ENCODE results near the gene ATXN7L3. TPM values are rescaled to one million over a fixed set of nuclear protein-coding genes. Genes with fewer than 3 reads are reported as not detected.

The ATXN7L3 gene
- total RNA-seq, 3 donors from 2014 or later, result 34.7 to 45.8 (median 38.3) TPM

DNA sequence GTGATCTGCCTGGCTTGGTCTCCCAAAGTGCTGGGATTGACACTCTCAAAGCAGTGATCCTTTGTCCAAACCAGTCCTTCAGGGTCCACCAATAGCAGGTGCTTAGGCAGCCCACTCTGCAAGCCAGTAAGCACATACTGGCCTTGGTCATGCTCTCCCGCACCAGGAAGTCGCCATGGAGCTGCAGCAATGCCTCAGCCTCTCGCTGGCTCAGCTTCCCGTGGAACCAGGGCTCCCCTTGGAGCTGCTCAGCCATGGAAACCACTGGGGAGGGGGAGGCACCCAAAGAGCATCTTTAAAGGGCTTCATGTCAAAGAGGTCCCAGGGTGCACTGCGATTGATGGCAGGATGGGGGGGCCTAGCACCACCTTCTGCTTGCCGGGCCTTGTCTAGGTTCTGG is 29.4 kb upstream of the ATXN7L3 start:
- Histone ChIP-seq H3K27me3 (no peaks in the 10 kb centered on the region), H3K4me1 (no peaks in the 10 kb centered on the region), H3K36me3 (no peaks in the 10 kb centered on the region), H3K9me3 (no peaks in the 10 kb centered on the region), H3K4me3 (no peak overlapping the region), H3K27ac (no peak overlapping the region)
- TF ChIP-seq POLR2A (IDR thresholded peaks at IDR 0.05), result no peak
- TF ChIP-seq, protein P1, sequence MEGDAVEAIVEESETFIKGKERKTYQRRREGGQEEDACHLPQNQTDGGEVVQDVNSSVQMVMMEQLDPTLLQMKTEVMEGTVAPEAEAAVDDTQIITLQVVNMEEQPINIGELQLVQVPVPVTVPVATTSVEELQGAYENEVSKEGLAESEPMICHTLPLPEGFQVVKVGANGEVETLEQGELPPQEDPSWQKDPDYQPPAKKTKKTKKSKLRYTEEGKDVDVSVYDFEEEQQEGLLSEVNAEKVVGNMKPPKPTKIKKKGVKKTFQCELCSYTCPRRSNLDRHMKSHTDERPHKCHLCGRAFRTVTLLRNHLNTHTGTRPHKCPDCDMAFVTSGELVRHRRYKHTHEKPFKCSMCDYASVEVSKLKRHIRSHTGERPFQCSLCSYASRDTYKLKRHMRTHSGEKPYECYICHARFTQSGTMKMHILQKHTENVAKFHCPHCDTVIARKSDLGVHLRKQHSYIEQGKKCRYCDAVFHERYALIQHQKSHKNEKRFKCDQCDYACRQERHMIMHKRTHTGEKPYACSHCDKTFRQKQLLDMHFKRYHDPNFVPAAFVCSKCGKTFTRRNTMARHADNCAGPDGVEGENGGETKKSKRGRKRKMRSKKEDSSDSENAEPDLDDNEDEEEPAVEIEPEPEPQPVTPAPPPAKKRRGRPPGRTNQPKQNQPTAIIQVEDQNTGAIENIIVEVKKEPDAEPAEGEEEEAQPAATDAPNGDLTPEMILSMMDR (IDR thresholded peaks at IDR 0.05), result no peak
- no peak for DNase-seq (ENCODE audit: low spot score in 2 of 2)
- intact Hi-C loops (cut with DNase I; ENCODE audit: low total_unique reads), result no loop called here

DNA sequence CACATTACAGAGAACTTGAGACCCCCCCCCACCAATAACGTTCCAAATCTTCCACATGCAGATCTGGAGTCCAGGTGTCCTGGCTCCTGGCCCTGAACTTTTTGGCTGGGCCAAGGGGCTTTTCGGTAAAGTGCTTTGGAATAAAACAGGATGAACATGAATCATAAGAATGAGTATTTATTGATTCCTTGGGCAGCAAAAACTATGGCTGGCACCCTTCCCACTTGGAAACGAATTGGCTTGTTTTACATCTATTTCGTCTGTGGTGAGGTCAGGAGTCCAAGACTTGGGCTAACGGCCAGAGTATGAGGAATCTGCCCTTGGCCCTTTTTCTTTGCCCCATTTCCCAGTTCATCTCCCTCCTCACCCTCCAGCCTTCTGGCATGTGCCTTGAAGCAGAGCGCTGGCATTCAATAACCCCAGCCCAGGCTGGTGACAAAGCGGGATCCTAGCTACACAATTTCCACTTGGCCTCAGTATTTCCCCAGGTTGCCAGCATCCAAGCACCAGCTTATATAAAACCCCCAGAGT is 23.9 kb upstream of the ATXN7L3 start:
- H3K36me3 ChIP-seq, result no peaks in the 10 kb centered on the region
- intact Hi-C loops (cut with DNase I; ENCODE audit: low total_unique reads), result no loop called here
- peaks cover 0 to 7% of the 10 kb centered on the region in 2 donors for H3K4me1 ChIP-seq
- no peak overlapping the region for H3K4me3 ChIP-seq
- DNase-seq (ENCODE audit: low spot score in 2 of 2), result no peak
- no peaks in the 10 kb centered on the region for H3K27me3 ChIP-seq
- peak overlapping the region; percentile 24 to 45 for H3K27ac ChIP-seq
- H3K9me3 ChIP-seq, result no peaks in the 10 kb centered on the region
- TF ChIP-seq POLR2A (IDR thresholded peaks at IDR 0.05) (no peak), POLR2AphosphoS5 (IDR thresholded peaks at IDR 0.05) (no peak)
- TF ChIP-seq, protein P1 (IDR thresholded peaks at IDR 0.05), result no peak

DNA sequence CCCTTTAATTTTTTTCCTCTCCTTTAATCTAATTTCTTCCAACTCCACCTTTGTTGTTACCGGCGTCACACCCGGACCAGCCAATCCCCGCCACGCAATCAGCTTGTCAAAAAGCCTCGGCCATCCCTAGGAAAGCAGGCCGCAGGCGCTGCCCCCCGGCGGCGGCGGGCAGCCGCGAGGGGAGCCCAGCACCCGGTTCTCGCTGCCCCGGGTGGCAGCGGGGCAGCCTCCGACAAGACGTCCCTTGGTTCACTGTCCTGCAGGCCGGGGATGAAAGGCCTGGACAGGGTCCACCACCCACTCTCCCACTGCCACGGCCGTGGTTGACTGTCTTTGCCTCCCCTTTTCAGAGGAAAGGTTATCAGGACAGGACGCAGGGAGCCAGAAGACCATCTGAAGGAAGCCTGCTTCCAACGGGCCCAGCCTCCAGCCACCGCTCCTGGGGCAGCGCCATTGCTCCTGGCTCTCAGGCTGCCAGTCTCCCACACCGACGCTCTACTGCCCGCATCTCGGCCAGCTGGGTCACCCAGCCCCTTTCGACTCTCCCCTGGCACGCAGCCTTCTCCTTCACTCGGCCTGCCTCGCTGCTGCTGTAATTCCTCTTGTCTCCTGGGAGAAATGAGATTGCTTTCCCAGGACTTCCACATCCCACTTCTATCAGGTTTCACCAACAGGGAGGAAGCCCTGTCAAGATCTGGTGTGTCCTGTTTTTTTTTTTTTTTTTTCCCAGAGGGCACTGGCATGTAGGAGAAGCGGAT is 22.6 kb upstream of the ATXN7L3 start:
- H3K4me3 ChIP-seq, result peak overlapping the region; percentile 72 to 79 (median 73)
- intact Hi-C loops (cut with DNase I; ENCODE audit: low total_unique reads), result no loop called here
- no peak for TF ChIP-seq POLR2AphosphoS5 (IDR thresholded peaks at IDR 0.05)
- no peak for TF ChIP-seq POLR2A (IDR thresholded peaks at IDR 0.05)
- peaks cover 0 to 16% of the 10 kb centered on the region in 2 donors for H3K4me1 ChIP-seq
- DNase-seq (ENCODE audit: low spot score in 2 of 2), result peak in 1 of 2 donors; percentile 59
- H3K36me3 ChIP-seq, result no peaks in the 10 kb centered on the region
- no peaks in the 10 kb centered on the region for H3K9me3 ChIP-seq
- no peaks in the 10 kb centered on the region for H3K27me3 ChIP-seq
- peak overlapping the region; percentile 97 to 98 for H3K27ac ChIP-seq

DNA sequence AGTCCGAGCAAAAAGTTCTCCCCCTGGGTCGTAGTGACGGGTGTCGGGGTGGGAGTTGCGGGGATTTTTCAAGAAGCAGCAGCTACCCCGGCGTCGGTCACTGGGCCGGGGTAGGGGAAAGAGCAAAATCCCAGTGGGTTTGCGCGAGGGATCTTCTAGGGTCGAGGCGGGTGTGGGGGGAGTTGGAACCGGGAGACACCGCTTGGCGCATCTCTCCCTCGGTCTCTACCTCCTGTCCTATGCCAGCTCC is 22.1 kb upstream of the ATXN7L3 start:
- TF ChIP-seq, protein P1 (IDR thresholded peaks at IDR 0.05), result no peak
- TF ChIP-seq POLR2AphosphoS5 (IDR thresholded peaks at IDR 0.05) (no peak), POLR2A (IDR thresholded peaks at IDR 0.05) (no peak)
- H3K9me3 ChIP-seq, result no peaks in the 10 kb centered on the region
- intact Hi-C loops (cut with DNase I; ENCODE audit: low total_unique reads), result no loop called here
- H3K4me1 ChIP-seq, result peaks cover 0 to 21% of the 10 kb centered on the region in 2 donors
- peak overlapping the region; percentile 72 to 79 (median 73) for H3K4me3 ChIP-seq
- peak overlapping the region; percentile 97 to 98 for H3K27ac ChIP-seq
- H3K27me3 ChIP-seq, result no peaks in the 10 kb centered on the region
- no peak for DNase-seq (ENCODE audit: low spot score in 2 of 2)
- no peaks in the 10 kb centered on the region for H3K36me3 ChIP-seq

DNA sequence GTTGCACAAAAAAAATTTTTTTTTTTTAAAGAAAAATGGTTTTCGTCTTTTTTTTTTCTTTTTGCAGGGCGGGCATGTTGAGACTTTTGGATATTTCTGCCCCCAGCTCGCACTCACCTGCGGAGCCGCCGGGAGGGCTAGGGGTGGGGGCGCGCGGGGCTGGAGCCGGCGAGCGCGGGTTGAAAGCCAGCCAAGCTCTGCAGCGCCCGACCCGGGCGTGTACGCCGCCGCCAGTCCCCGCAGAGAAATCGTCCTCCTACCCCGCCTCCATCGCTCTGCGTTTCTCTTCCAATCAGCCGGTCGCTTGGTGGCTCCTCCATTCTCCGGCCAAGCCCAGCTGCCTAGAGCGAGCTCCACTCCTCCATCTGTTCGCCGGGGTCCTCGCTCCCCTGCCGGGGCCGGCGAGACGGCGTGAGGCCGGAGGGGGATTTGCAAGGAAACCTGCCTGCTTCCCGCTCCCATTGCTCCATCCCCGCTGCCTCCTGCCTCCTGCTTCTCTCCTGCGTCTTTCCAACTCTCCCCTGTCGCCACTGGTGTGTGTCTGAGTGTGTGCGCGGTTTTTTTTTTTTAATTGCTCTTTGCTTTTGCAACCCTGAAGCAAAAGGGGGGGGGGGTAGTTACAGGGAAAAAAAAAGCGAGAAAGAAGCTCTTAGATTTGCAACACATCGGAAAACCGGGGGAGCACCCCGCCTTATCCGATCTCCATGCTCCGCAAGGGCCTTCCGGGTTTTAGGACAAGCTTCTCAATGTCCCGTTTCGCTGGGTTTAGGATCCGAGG is 21.6 kb upstream of the ATXN7L3 start:
- Histone ChIP-seq H3K4me1 (peaks cover 0 to 21% of the 10 kb centered on the region in 2 donors), H3K9me3 (no peaks in the 10 kb centered on the region), H3K4me3 (peak overlapping the region; percentile 72 to 79 (median 73)), H3K36me3 (no peaks in the 10 kb centered on the region), H3K27me3 (no peaks in the 10 kb centered on the region), H3K27ac (peak overlapping the region; percentile 97 to 98)
- intact Hi-C loops (cut with DNase I; ENCODE audit: low total_unique reads), result no loop called here
- peak; percentile 53 to 73 for DNase-seq (ENCODE audit: low spot score in 2 of 2)
- TF ChIP-seq, protein P1 (IDR thresholded peaks at IDR 0.05), result no peak
- TF ChIP-seq POLR2AphosphoS5 (IDR thresholded peaks at IDR 0.05), result peak in 1 of 3 donors; percentile 21
